GM12878 (cell line): ENCODE results near the gene RNF149.

Experiments used
- CBX3 ChIP-seq: fragments of 200-600 bp; sonication (generic); IDR thresholded peaks from 2 replicates; pipeline ENCODE4 v1.6.1; 2016; ENCODE audit warnings: low read depth, borderline replicate concordance
- NFIC ChIP-seq: IDR thresholded peaks from 2 replicates; pipeline ENCODE4 v1.6.1; 2012; ENCODE audit warnings: low read depth, mild to moderate bottlenecking, inconsistent platforms, low read length, moderate library complexity
- TAF1 ChIP-seq: IDR thresholded peaks from 2 replicates; pipeline ENCODE4 v1.6.1; 2011; ENCODE audit warnings: mild to moderate bottlenecking, low read depth, low read length, borderline replicate concordance
- TARDBP ChIP-seq: IDR thresholded peaks from 2 replicates; pipeline ENCODE4 v1.6.1; 2016; ENCODE audit warnings: borderline replicate concordance
- ZNF384 ChIP-seq: IDR thresholded peaks from 2 replicates; pipeline ENCODE4 v1.6.1; 2012; ENCODE audit warnings: low read depth, mild to moderate bottlenecking, low read length, improper control_type of control experiment, borderline replicate concordance
- ZSCAN29 ChIP-seq: fragments of 450-650 bp; IDR thresholded peaks from 2 replicates; pipeline ENCODE4 v1.6.1; 2017; ENCODE audit warnings: mild to moderate bottlenecking, moderate library complexity

DNA sequence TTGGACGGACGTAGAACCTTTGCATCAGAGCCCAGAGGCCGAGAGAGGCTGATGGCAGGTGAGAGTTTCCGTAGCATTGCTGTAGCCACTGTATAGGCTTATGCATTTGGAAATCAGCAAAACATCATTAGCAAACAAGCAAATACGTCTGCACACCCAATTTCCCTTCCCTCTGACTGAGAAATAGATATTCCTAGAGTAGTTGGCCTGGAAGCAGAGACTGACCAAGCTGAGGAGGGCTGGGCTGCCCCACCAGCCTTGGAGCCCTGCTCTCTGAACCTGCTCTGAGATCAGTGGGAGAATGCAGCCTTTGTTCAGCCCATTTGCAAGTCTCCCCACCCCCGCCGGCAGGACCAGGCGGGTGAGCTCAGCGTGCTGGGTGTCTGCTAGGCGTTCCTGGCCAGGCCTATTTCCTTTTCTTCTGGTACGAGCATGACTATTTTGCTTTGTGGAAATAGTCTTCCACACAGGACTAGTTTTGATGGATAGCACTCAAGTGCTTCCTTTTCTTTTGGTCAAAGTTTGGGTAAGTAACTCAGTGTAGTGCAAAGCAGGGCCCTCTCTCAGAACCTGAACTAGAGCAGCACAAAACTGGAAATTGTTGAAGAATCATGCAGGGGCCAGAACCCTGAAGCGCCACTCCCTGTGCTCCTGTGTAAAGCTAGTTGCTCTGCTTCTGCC is 21.9 kb upstream of the RNF149 start:
- TF ChIP-seq CBX3 = no peak
- TF ChIP-seq ZSCAN29 = no peak
- no peak for TF ChIP-seq NFIC
- TF ChIP-seq TAF1 = no peak
- no peak for TF ChIP-seq ZNF384
- no peak for TF ChIP-seq TARDBP
